A673 (cell line): ENCODE data around the gene FIGN. TPM values are rescaled to one million over a fixed set of nuclear protein-coding genes. Genes with fewer than 3 reads are reported as not detected.

Experiments
- BruUV-seq: library from RNA; stranded (reverse); fragments of 400-500 nt; replicated peaks from 2 replicates; lab custom pipeline; 2021; lab: Mats Ljungman, UMichigan
- CTCF ChIA-PET: fragments of 300-600 bp; sonication (Branson Sonifier 250); formaldehyde crosslinking; loops from one replicate; lab custom pipeline; 2022; ENCODE audit warnings: antibody characterized with exemption; lab: Charles Lee
- POLR2A ChIA-PET: fragments of 300-600 bp; sonication (Branson Sonifier 250); formaldehyde crosslinking; loops from one replicate; lab custom pipeline; 2022; ENCODE audit warnings: antibody characterized with exemption; ENCODE audit not compliant: low non-redundant PET; lab: Charles Lee
- DNase-seq: peaks from one replicate; pipeline ENCODE4 v3.0.0-alpha.2; 2015; ENCODE audit warnings: low spot score
- H3K27ac ChIP-seq: fragments of 200-600 bp; sonication (generic); 2 replicates; pipeline ENCODE4 v1.5.1; 2016; ENCODE audit warnings: mixed run types, low read depth, mild to moderate bottlenecking, mixed read lengths, antibody characterized with exemption, low read length; ENCODE audit not compliant: poor library complexity, severe bottlenecking
- H3K27me3 ChIP-seq: fragments of 200-600 bp; sonication (generic); replicated peaks from 2 replicates; pipeline ENCODE4 v1.6.1; 2017; ENCODE audit warnings: mixed run types, low read depth, mild to moderate bottlenecking, mixed read lengths, antibody characterized with exemption, low read length; ENCODE audit not compliant: insufficient read depth, poor library complexity
- H3K36me3 ChIP-seq: fragments of 200-600 bp; sonication (generic); 2 replicates; pipeline ENCODE4 v1.6.1; 2016; ENCODE audit warnings: mixed run types, mild to moderate bottlenecking, mixed read lengths, antibody characterized with exemption, low read length; ENCODE audit not compliant: insufficient read depth, poor library complexity, severe bottlenecking
- H3K4me1 ChIP-seq: fragments of 200-600 bp; sonication (generic); 2 replicates; pipeline ENCODE4 v1.6.1; 2017; ENCODE audit warnings: mixed run types, mild to moderate bottlenecking, mixed read lengths, antibody characterized with exemption, low read length; ENCODE audit not compliant: insufficient read depth, poor library complexity, severe bottlenecking
- H3K4me3 ChIP-seq: fragments of 200-600 bp; sonication (generic); 2 replicates; pipeline ENCODE4 v1.5.1; 2016; ENCODE audit warnings: low read depth, mixed run types, mild to moderate bottlenecking, mixed read lengths, low read length; ENCODE audit not compliant: poor library complexity, severe bottlenecking
- H3K9me3 ChIP-seq: fragments of 200-600 bp; sonication (generic); 2 replicates; pipeline ENCODE4 v1.6.1; 2016; ENCODE audit warnings: mixed run types, low read depth, mild to moderate bottlenecking, mixed read lengths, antibody characterized with exemption, low read length; ENCODE audit not compliant: poor library complexity, severe bottlenecking
- CTCF ChIP-seq: fragments of 300-800, 200-600 bp; sonication (generic); conservative IDR thresholded peaks from 2 replicates; pipeline ENCODE4 v1.5.1; 2017; ENCODE audit warnings: low read depth, mild to moderate bottlenecking, antibody characterized with exemption, low read length, moderate library complexity, mixed read lengths
- EZH2 ChIP-seq: fragments of 200-600 bp; sonication (generic); IDR thresholded peaks from 2 replicates; pipeline ENCODE4 v1.6.1; 2017; ENCODE audit warnings: borderline replicate concordance, low read depth, mild to moderate bottlenecking, mixed read lengths, antibody characterized with exemption, low read length; ENCODE audit not compliant: poor library complexity, severe bottlenecking
- intact Hi-C: fragments of 100-400 bp; cut with micrococcal nuclease; formaldehyde crosslinking; loops from one replicate; pipeline ENCODE4 v1.10.0; 2022; ENCODE audit not compliant: unreplicated experiment
- total RNA-seq: library from RNA; stranded (reverse); gene quantifications from 2 replicates; pipeline ENCODE4 v1.2.3, GENCODE V29; 2021

Gene FIGN
- total RNA-seq, 1 experiment from 2014 or later: 0.24 TPM

GRCh38 chr2:163652751-163653150 lies 83.1 kb downstream of the FIGN start:
- BruUV-seq: no TSS peak
- Histone ChIP-seq H3K9me3 (no peaks in the 10 kb centered on the region), H3K4me1 (peaks cover 3% of the 10 kb centered on the region), H3K27me3 (no peaks in the 10 kb centered on the region), H3K4me3 (no peak overlapping the region), H3K27ac (no peak overlapping the region), H3K36me3 (no peaks in the 10 kb centered on the region)
- TF ChIP-seq EZH2: no peak
- no peak for TF ChIP-seq CTCF
- CTCF ChIA-PET: no interaction called here
- POLR2A ChIA-PET: no interaction called here
- intact Hi-C loops: no loop called here
- DNase-seq: peak; percentile 2

- H3K4me1 ChIP-seq: peaks cover 3% of the 10 kb centered on the region
- no peak overlapping the region for H3K27ac ChIP-seq
- ChIA-PET POLR2A (no interaction called here), CTCF (no interaction called here)
- no peak for DNase-seq
- TF ChIP-seq CTCF: no peak
- TF ChIP-seq EZH2: no peak
- H3K9me3 ChIP-seq: no peaks in the 10 kb centered on the region
- intact Hi-C loops: no loop called here
- no peaks in the 10 kb centered on the region for H3K36me3 ChIP-seq
- no peak overlapping the region for H3K4me3 ChIP-seq
- no TSS peak for BruUV-seq
- no peaks in the 10 kb centered on the region for H3K27me3 ChIP-seq
Observed at GRCh38 chr2:163649080-163649479, 86.7 kb downstream of the FIGN start.

- no peaks in the 10 kb centered on the region for H3K36me3 ChIP-seq
- no peak overlapping the region for H3K27ac ChIP-seq
- intact Hi-C loops: no loop called here
- no peak overlapping the region for H3K4me3 ChIP-seq
- no peaks in the 10 kb centered on the region for H3K27me3 ChIP-seq
- no TSS peak for BruUV-seq
- no peak for DNase-seq
- POLR2A ChIA-PET: no interaction called here
- no peaks in the 10 kb centered on the region for H3K9me3 ChIP-seq
- CTCF ChIA-PET: no interaction called here
- TF ChIP-seq CTCF: no peak
- TF ChIP-seq EZH2: no peak
- no peaks in the 10 kb centered on the region for H3K4me1 ChIP-seq
Observed at GRCh38 chr2:163647300-163647699, 88.5 kb downstream of the FIGN start.
